UCSD-AML1 (cell line): Measurements from ENCODE around the gene RHCG.

Experiments used
- DNase-seq: peaks from one replicate; lab custom pipeline; 2025; ENCODE audit not compliant: unreplicated experiment; lab: John Stamatoyannopoulos, UW

RHCG gene

DNA sequence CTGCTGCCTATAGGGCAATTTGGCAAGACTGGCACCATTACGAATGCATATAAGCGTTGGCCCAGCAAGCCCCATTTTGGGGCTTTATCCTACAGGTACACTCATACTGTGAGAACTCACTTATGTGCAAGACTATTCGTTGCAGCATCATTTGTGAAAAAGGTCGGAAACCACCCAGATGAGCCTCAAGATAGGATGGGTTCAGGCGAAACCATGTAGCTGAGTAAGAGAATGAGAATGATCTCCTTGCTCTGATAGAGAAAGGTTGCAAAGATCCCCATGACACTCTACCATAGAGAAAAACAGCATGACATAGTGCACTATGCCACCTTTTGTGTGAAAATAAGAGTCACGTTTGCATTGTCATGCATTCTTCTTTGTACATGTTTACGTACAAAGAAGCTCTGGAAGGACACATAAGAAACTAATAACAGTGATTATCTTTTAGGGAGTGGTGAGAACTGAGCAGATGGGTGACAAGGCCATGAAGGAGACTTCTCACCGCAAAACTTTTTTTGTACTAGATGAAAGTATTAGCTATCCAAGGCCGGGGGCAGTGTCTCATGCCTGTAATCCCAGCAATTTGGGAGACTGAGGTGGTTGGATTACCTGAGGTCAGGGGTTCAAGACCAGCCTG, 50.0 kb downstream of the RHCG start:
- DNase-seq, result no peak

DNA sequence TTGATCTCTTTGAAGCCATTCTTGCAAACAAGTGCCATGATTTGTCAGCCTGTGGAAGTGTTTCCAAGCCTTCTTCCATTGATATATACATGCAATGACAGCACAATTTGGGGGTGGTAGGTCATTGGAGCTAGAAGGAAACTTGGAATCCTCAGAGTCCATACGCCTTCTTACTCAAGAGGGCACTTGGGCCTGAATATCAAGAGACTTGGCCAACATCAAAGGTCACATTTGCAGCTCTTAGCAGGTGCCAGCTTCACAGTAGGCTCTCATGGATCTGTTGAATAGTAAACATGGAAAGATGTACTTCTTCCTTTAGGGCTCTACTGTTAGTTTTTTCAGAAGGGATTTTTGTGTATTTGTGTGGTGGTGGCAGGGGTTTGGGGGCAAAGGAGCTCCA, 50.9 kb downstream of the RHCG start:
- no peak for DNase-seq

DNA sequence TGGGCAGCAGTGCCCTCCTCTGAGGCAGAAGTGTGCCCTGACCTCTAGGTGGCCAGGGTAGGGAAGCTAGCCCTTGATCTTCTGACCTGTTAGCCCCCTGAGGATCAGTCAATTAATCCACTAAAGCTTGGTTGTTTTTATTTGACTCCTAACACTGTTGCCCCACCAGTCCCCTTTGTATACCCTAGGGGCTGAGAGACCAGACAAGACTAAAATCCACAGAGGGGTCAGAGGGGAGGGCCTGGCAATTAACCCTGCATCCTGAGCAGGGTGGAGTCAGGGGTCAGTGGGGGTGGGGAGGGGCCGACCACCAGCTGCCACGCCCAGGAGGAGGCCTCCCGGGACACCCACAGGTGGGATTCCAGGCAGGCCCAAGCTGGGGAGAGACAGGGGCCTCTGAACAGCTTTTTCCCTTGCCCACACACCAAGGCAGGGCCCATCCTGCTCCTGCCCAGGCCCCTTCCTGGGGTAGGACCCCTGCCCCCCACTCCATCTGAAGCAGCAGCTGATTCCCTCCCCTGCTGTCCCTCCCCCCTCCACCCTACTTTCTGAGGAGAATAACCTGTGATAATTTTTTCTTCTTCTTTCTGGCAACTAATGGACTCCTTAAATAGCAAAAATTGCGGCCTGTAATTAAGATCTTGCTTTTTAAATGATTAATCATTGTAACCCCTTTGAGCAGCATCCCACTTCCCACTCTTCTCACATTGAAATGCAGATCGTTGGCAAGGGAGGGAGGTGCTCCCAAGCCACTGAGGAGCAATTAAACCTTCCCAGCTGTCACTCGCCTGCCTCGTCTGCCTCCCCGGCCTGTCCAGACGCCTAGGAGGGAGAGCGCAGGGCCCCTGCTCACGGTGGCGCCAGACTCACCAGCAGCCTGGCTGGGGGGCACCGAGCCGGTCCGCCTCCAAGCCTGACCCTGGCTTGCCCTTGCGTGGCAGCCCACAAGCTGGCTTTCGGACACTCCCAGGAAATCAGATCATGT, 51.9 kb downstream of the RHCG start:
- no peak for DNase-seq

DNA sequence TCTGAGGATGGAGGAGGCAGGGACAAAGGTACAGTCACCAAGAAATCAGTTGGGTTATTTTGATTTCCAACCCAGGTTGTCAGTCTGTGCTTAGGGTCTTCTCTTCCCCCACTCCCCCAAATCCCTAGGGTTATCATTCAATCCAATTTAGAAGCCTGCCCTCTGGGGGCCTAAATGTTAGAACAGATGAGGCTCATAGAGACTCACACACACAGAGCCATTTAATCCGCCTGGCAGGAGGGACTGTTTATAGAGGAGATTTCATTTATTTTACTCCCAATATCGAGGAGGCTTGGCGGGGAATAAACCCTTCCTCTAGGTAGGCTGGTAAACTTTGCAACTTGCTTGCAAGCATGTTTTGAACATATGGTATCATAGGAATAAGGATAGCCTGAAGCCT, 52.8 kb downstream of the RHCG start:
- no peak for DNase-seq

DNA sequence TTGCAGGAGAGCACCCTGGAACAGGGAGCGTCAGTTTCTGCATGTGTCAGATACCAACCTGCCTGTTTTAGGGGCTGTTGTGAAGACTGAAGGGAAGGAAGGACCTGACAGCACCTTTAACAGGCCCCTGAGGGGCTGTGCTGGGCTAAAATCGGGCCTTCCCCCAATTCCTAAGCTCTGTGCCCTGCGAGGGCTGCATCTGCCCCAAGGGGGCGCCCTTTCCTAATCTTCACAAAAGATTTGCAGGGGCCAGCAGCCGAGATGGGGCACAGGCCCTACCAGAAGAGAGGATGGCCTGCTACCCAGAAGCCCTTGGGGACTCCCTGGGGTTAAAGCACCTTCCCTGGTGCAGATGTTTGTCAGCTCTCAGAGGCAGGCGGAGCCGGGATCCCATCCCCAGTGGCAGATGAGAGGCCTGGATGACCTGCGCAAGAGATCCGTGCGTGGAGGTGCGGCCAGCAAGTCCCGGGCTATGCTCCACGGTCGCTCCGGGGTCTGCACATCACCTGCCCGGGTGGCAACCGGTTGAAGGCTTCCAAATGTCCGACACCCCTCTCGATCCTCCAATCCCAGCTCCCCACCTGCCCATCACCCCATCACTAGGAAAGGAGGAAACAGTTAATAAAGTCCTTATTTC, 53.6 kb downstream of the RHCG start:
- peak; percentile 57 for DNase-seq

DNA sequence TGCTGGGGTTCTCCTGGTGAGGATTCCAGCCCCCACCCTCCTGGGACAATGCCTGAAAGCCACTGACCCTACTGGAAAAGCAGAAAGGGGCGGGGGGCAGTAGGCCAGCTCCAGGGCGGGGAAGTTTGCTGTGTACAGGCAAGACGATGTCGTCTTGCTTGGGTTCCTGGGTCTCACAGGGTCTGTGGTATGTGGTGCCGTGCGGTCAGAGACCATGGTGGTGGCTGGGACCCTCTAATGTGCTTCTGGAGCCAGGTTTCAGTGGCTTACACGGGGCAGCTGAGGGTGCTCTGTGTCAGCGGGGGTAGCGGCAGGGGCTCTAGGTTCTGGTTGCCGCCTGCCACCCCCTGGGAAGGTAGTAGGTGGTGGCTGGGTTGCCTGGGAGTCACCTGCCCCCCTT, 54.2 kb downstream of the RHCG start:
- no peak for DNase-seq

DNA sequence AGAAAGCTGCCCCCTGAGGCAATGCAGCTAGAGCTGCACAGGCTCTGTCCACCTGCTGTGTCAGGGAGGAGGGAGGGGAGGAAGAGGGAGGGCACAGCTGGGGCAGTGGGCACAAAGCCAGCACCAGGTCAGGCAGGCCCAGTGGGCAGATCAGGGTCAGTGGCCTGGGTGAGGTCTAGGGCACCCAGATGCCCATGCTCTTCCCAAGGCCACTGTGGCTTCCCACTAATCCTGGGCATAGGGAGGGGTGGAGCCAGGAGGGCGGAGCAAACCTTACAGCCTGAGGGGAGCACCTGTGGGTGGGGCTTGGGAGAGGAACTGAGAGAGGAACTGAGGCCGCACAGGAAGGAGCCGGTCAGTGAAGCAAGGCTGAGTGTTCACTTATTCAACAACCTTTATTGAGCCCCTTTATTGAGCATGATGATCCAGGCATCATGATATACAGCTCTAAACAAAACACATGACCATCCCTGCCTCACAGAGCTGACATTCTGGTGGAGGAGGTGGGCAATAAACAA, 55.0 kb downstream of the RHCG start:
- no peak for DNase-seq

DNA sequence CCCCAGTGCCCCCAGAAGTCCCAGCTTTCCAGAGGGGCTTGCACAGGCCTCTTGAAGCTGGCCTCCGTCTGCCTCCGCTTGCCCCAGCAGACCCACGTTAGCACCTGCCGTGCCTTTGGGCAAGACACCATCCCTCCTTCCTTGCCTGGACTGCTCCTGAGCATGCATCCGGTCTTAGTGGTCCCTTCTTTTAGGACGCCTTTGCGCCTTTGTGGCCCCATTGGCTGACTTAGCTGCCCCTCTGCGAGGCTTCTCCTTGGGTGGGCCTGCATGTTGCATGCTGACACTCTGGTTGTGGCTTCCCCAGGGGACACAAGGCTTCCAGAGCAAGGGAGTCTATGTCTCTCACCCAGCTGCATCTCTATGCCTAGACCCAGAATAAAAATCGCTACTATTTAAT, 56.6 kb downstream of the RHCG start:
- DNase-seq, result no peak

DNA sequence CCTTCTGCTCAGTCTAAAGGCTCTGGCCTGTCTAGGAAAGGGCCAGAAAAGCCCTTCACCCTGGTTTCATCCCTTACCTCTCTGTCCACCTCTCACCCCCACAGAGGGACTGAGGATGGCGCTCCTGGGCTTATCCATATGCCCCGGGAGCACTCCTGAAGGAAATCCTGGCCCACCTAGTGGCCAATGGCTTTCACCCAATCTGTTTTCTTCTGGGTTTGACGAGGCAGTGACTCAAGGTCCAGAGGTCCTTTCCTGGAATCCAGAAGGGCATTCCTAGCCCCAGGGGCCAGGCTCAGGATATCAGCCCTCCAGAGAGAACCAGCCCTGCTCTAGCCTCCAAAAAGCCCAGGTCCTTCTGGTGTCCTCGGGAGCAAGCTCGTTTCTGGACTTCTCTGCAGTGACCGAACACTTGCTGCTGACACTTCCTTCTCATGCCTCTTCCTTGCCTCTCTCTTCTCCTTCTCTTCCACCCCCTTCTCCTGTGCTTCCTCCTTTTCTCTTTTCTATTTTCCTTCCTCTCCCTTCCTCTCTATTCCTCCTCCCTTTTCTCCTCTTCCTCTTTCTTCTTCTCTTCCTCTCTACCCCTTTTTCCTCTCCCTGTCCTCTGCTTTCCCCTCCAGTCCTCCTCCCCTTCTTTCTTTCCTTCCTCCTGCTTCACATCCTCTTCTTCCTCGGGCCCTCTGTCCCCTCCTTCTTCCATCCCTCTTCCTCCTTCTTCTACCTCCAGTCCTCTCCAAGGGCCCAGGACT, 59.6 kb downstream of the RHCG start:
- DNase-seq, result no peak

DNA sequence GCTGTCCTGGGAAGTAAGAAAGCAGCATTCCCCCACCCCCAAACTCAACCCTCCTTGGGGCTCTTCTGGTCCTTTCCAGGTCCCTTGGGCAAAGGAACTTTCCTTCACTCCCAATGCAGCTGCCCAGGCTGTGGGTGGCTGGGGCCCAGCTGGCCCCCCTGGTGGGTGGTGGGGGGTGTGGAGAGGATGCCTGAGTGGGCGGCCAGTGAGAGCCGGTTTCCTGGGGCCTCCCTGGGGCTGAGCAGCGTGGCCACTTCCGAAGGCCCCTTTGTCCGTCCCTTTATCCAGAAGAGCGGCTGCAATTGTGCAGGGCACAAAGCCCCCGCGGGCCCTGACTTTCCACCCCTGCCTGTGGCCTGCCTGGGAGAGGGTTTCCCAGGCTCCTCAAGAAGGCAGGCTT, 61.0 kb downstream of the RHCG start:
- no peak for DNase-seq

DNA sequence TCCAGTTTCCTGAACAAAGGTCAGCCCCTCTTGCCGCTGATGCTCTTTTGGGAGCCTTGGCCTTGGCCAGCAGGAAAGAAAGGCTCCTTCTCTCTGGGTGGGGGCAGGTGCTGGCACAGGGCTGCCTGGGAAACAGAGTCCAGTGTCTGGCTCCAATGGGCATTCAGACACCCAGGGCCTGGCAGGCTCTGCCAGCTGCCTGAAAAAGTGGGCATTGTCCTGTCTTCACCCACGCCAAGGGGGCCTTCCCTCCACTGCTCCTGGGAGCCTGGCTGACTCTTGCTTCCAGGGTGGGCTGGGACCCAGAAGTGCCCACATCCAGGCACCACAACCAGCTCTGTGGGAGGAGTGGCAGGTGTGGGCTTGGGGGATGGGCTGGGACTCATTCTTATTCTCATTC, 62.7 kb downstream of the RHCG start:
- DNase-seq, result no peak

DNA sequence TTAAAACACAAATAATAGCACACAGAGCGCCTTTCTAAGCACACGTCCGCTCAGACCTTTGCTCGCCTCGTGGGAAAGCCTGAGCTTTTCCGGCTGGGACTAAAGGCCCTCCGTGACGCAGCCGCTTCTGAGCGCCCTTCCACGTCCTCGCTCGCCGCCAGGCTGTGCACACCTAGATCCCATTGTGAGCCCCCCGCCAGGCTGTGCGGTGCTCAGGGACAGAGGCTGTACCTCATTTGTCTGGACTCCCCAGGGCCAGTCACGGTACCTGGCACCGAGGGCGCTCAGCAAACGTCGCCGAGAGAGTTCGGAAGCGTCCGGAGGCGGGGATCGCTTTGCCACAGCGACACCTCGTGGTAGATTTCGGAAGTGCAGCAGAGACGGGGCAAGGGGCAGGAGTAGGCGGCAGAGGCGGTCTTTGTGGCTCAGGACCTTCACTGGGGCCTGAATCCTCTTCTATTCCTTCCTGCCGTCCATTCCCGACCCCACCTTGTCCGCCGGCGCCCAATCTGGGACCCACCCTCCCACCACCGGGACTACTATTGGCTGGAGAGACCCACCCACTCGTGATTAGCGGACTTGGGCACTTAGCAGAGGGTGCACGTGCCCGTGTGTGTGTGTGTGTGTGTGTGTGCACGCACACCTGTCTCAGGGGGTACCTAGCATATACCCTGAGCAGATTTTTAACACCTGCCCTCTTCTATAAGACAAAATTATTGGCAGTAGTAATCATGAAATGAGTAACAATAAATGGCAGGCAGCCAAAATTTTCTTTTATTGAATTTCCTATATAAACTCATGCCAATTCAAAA, 65.6 kb downstream of the RHCG start:
- DNase-seq, result peak; percentile 83

DNA sequence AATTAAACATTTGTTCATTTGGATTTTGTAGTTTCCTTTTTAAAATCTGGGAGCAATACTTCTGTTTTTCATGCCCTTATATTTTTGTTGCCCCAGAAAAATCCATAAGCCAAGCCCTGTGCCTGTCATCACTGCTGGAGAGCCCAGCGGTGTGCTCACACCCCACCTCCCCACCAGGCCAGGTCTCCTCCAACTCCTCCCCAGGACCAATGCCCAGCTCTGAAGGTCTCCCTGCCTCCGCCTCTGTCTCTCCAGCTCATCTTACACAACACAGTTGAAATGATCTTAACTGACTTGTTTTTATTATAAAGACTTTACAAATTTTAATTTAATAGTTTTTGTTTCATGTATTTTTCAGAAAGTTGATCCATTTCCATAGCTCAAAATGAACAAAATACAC, 66.4 kb downstream of the RHCG start:
- DNase-seq, result no peak

DNA sequence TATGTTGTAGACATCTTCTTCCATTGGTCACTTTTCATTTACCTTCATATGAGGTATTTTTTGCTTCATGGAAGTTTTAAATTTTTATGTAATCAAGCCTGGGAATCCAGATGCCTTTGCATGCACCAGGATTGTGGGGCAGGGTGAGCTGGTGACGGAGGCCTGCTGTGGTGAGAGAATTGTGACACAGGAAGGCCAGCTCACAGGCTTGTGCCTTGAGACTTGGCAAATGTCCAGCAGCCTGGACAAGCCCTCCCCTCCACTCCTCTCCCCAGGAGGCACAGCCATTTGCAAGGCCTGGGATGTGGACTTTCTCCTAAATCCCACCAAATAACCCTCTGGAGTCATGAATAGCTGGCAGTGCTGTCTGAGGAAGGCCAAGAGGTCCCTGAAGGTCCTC, 67.4 kb downstream of the RHCG start:
- no peak for DNase-seq

DNA sequence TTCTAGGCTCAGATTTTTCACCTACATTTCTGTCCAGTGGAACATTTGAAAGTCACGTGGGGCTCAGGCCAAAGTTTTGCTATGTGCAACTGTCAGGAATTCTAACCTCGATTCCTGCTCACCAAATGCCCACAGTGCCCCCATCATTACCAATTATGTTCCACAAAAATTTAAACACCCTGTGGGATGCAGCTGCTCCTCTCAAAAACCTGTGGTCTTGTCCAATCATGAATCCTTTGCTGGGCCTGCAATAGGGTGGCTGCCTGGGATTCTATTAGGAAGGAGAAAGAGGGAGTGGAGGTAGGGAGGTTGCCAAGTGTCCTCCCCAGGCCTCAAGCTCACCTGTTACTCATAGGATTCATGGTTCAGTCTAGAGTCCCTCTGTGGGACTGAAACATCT, 68.1 kb downstream of the RHCG start:
- no peak for DNase-seq

DNA sequence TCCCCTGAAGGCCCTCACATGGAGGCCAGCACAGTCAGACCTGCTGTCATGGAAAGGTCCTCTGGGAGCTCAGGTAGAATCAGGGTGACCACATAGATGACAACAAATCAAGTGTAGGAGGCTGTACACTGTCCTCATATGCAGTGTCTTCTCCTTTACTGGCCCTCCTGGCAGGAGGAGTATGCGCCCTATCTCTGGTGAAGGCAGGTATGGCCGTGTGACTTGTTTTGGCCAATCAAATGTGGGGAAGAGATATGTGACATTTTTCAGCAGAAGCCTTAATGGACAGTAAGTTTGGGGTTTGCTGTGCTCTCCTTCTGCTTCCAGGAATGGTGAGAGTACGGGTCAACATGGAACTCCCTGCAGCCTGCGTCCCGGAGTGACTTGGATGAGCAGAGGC, 69.9 kb downstream of the RHCG start:
- no peak for DNase-seq

DNA sequence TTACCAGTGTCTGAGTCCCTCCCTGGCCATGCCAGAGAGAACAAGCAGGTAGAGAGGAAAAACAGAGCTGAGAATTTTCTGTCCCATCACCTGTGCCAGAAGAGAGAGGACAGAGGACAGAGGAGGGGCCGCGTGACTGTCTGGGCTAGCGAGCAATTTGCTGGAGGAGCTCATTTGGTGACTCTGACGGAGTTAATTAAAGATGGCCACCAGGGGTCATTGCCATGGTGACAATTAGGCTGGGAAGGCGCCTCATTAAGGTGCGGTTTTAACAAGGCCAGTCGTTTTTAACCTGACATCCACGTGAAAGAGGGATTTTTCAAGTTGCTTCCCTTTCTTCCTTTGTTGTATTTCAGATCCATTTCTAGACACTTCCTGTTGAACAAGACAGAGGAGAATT, 72.4 kb downstream of the RHCG start:
- no peak for DNase-seq
